Amniotic epithelial cell (primary cell): ENCODE results near the gene PTDSS2.
A peak's percentile ranks its signal among the peaks of the same experiment; 100 is the strongest.
"Not testable (repeated sequence)": the region's sequence is repeated elsewhere in the genome, so short reads cannot be mapped to it uniquely, and the experiment has no call there.

Experiments used
- DNase-seq: peaks from one replicate; pipeline ENCODE4 v3.0.0-alpha.2; 2010; ENCODE audit warnings: low read depth

The PTDSS2 gene

GRCh38 chr11:506238-506994, 56.3 kb downstream of the PTDSS2 start:
- DNase-seq: peak; percentile 96

- peak; percentile 88 for DNase-seq
Observed at GRCh38 chr11:506995-507726, 57.1 kb downstream of the PTDSS2 start, which contains the start of gene RNH1. TSS of gene RNH1 (minus strand) at chr11:507242. CDS start at chr11:502162, 5,080 bp downstream.

GRCh38 chr11:507727-508515, 57.8 kb downstream of the PTDSS2 start:
- no peak for DNase-seq

- no peak for DNase-seq
Observed at GRCh38 chr11:508956-509355, 58.9 kb downstream of the PTDSS2 start.

GRCh38 chr11:512761-513595, 62.9 kb downstream of the PTDSS2 start:
- no peak for DNase-seq

GRCh38 chr11:514606-515005, 64.5 kb downstream of the PTDSS2 start:
- DNase-seq: no peak

- no peak for DNase-seq
Observed at GRCh38 chr11:515131-515530, 65.1 kb downstream of the PTDSS2 start.

- DNase-seq: no peak
Observed at GRCh38 chr11:516400-516799, 66.3 kb downstream of the PTDSS2 start.

- not testable (repeated sequence) for DNase-seq
Observed at GRCh38 chr11:516918-517685, 67.0 kb downstream of the PTDSS2 start.

GRCh38 chr11:518463-519202, 68.6 kb downstream of the PTDSS2 start:
- peak; percentile 96 for DNase-seq

GRCh38 chr11:520428-521176, 70.5 kb downstream of the PTDSS2 start:
- no peak for DNase-seq

- no peak for DNase-seq
Observed at GRCh38 chr11:521177-521688, 71.2 kb downstream of the PTDSS2 start.

GRCh38 chr11:526192-526591, 76.1 kb downstream of the PTDSS2 start:
- DNase-seq: no peak

GRCh38 chr11:528166-528814, 78.2 kb downstream of the PTDSS2 start:
- no peak for DNase-seq

- no peak for DNase-seq
Observed at GRCh38 chr11:528815-529727, 79.0 kb downstream of the PTDSS2 start.

GRCh38 chr11:529728-530411, 79.8 kb downstream of the PTDSS2 start:
- no peak for DNase-seq
